Measurements from ENCODE around the gene PMIS2. TPM values are rescaled to one million over a fixed set of nuclear protein-coding genes. Genes with fewer than 3 reads are reported as not detected.
"Not testable (repeated sequence)": the region's sequence is repeated elsewhere in the genome, so short reads cannot be mapped to it uniquely, and the experiment has no call there.

Gene PMIS2
- total RNA-seq, 2 experiments from 2014 or later: not detected

GRCh38 chr19:35590875-35591274 lies 4.9 kb downstream of the PMIS2 start:
- Mint-ChIP-seq H3K27me3 (peaks cover 16% of the 10 kb centered on the region), H3K36me3 (no peaks in the 10 kb centered on the region), H3K27ac (no peak overlapping the region), H3K9me3 (no peaks in the 10 kb centered on the region), H3K4me3 (no peak overlapping the region), H3K4me1 (no peaks in the 10 kb centered on the region)
- POLR2A ChIA-PET: interaction anchor here (0.6 kb wide), 1 partner anchor 17 kb away, joined by 3 read pairs; no protein-coding TSS in a partner anchor
- DNase-seq (no peak), ATAC-seq (ENCODE audit: low read depth) (no peak)

- no peaks in the 10 kb centered on the region for H3K9me3 Mint-ChIP-seq
- H3K4me1 Mint-ChIP-seq: peaks cover 9% of the 10 kb centered on the region
- ATAC-seq (ENCODE audit: low read depth) (no peak), DNase-seq (no peak)
- H3K36me3 Mint-ChIP-seq: no peaks in the 10 kb centered on the region
- H3K27me3 Mint-ChIP-seq: peaks cover 10% of the 10 kb centered on the region
- H3K4me3 Mint-ChIP-seq: no peak overlapping the region
- no peak overlapping the region for H3K27ac Mint-ChIP-seq
- POLR2A ChIA-PET: no interaction called here
Observed at GRCh38 chr19:35592226-35592625, 6.3 kb downstream of the PMIS2 start.

GRCh38 chr19:35595026-35595425 lies 9.1 kb downstream of the PMIS2 start:
- H3K27me3 Mint-ChIP-seq: peaks cover 13% of the 10 kb centered on the region
- POLR2A ChIA-PET: interaction anchor here (0.6 kb wide), 1 partner anchor 40 kb away, joined by 6 read pairs; no protein-coding TSS in a partner anchor

GRCh38 chr19:35595928-35596327 lies 10.0 kb downstream of the PMIS2 start:
- DNase-seq (no peak), ATAC-seq (ENCODE audit: low read depth) (no peak)
- H3K27me3 Mint-ChIP-seq: peaks cover 16% of the 10 kb centered on the region
- no peak overlapping the region for H3K4me3 Mint-ChIP-seq
- peaks cover 9% of the 10 kb centered on the region for H3K4me1 Mint-ChIP-seq
- POLR2A ChIA-PET: no interaction called here
- H3K9me3 Mint-ChIP-seq: no peaks in the 10 kb centered on the region
- no peaks in the 10 kb centered on the region for H3K36me3 Mint-ChIP-seq
- no peak overlapping the region for H3K27ac Mint-ChIP-seq

More at GRCh38 chr19:35595026-35595425, 9.1 kb downstream of the PMIS2 start:
- not testable (repeated sequence) for H3K4me1 Mint-ChIP-seq; H3K4me3 Mint-ChIP-seq; H3K27ac Mint-ChIP-seq; DNase-seq; H3K9me3 Mint-ChIP-seq; H3K36me3 Mint-ChIP-seq; ATAC-seq (ENCODE audit: low read depth)

GRCh38 chr19:35596366-35596999 lies 10.5 kb downstream of the PMIS2 start:
- DNase-seq (no peak), ATAC-seq (ENCODE audit: low read depth) (peak; percentile 78)
- H3K27ac Mint-ChIP-seq: peak overlapping the region; percentile 21
- H3K27me3 Mint-ChIP-seq: peaks cover 17% of the 10 kb centered on the region
- H3K36me3 Mint-ChIP-seq: no peaks in the 10 kb centered on the region
- H3K4me3 Mint-ChIP-seq: peak overlapping the region; percentile 50
- POLR2A ChIA-PET: interaction anchor here (0.7 to 1.4 kb wide), 4 partner anchors 17 to 63 kb away, joined by 3 to 5 read pairs (median 5); partner anchors contain the start of gene HAUS5
- H3K4me1 Mint-ChIP-seq: peaks cover 9% of the 10 kb centered on the region
- no peaks in the 10 kb centered on the region for H3K9me3 Mint-ChIP-seq

- DNase-seq (no peak), ATAC-seq (ENCODE audit: low read depth) (no peak)
- no peak overlapping the region for H3K27ac Mint-ChIP-seq
- POLR2A ChIA-PET: interaction anchor here (1.1 kb wide), 1 partner anchor 42 kb away, joined by 4 read pairs; no protein-coding TSS in a partner anchor
- H3K4me3 Mint-ChIP-seq: no peak overlapping the region
- H3K36me3 Mint-ChIP-seq: no peaks in the 10 kb centered on the region
- peaks cover 16% of the 10 kb centered on the region for H3K27me3 Mint-ChIP-seq
- no peaks in the 10 kb centered on the region for H3K4me1 Mint-ChIP-seq
- no peaks in the 10 kb centered on the region for H3K9me3 Mint-ChIP-seq
Observed at GRCh38 chr19:35601971-35602370, 16.0 kb downstream of the PMIS2 start.

GRCh38 chr19:35604436-35604835 lies 18.5 kb downstream of the PMIS2 start:
- H3K27ac Mint-ChIP-seq; H3K36me3 Mint-ChIP-seq; ATAC-seq (ENCODE audit: low read depth); POLR2A ChIA-PET; H3K4me1 Mint-ChIP-seq; H3K4me3 Mint-ChIP-seq; DNase-seq: not testable (repeated sequence)
- H3K27me3 Mint-ChIP-seq: peaks cover 10% of the 10 kb centered on the region
- H3K9me3 Mint-ChIP-seq: peaks cover 10% of the 10 kb centered on the region

GRCh38 chr19:35607170-35607569 lies 21.2 kb downstream of the PMIS2 start:
- Mint-ChIP-seq H3K9me3 (peaks cover 10% of the 10 kb centered on the region), H3K4me1 (peaks cover 19% of the 10 kb centered on the region)
- H3K27ac Mint-ChIP-seq; H3K27me3 Mint-ChIP-seq; DNase-seq; H3K36me3 Mint-ChIP-seq; POLR2A ChIA-PET; ATAC-seq (ENCODE audit: low read depth); H3K4me3 Mint-ChIP-seq: not testable (repeated sequence)

GRCh38 chr19:35607661-35608060 lies 21.7 kb downstream of the PMIS2 start:
- no peak overlapping the region for H3K27ac Mint-ChIP-seq
- H3K4me3 Mint-ChIP-seq: no peak overlapping the region
- H3K9me3 Mint-ChIP-seq: peaks cover 10% of the 10 kb centered on the region
- POLR2A ChIA-PET: interaction anchor here (0.5 to 0.7 kb wide), 2 partner anchors 17 to 152 kb away, joined by 3 to 4 read pairs; no protein-coding TSS in a partner anchor
- DNase-seq (no peak), ATAC-seq (ENCODE audit: low read depth) (no peak)
- peaks cover 4% of the 10 kb centered on the region for H3K36me3 Mint-ChIP-seq
- peaks cover 21% of the 10 kb centered on the region for H3K4me1 Mint-ChIP-seq
- peaks cover 2% of the 10 kb centered on the region for H3K27me3 Mint-ChIP-seq

- no peak overlapping the region for H3K4me3 Mint-ChIP-seq
- peaks cover 4% of the 10 kb centered on the region for H3K36me3 Mint-ChIP-seq
- peaks cover 2% of the 10 kb centered on the region for H3K27me3 Mint-ChIP-seq
- POLR2A ChIA-PET: interaction anchor here (0.5 to 0.7 kb wide), 2 partner anchors 18 to 152 kb away, joined by 3 to 4 read pairs; no protein-coding TSS in a partner anchor
- peaks cover 21% of the 10 kb centered on the region for H3K4me1 Mint-ChIP-seq
- ATAC-seq (ENCODE audit: low read depth) (no peak), DNase-seq (no peak)
- H3K27ac Mint-ChIP-seq: peak overlapping the region; percentile 43
- H3K9me3 Mint-ChIP-seq: peaks cover 10% of the 10 kb centered on the region
Observed at GRCh38 chr19:35608251-35608650, 22.3 kb downstream of the PMIS2 start.

- Mint-ChIP-seq H3K9me3 (peaks cover 10% of the 10 kb centered on the region), H3K27me3 (no peaks in the 10 kb centered on the region), H3K36me3 (peaks cover 4% of the 10 kb centered on the region), H3K4me3 (peak overlapping the region; percentile 37), H3K4me1 (peaks cover 26% of the 10 kb centered on the region), H3K27ac (peak overlapping the region; percentile 74)
- POLR2A ChIA-PET: interaction anchor here (0.6 to 1.3 kb wide), 4 partner anchors 34 to 263 kb away, joined by 3 to 10 read pairs (median 3); partner anchors contain the start of genes COX6B1 and FFAR1
- DNase-seq: peak; percentile 49
- ATAC-seq (ENCODE audit: low read depth): peak; percentile 63
Observed at GRCh38 chr19:35609851-35610353, 23.9 kb downstream of the PMIS2 start.

GRCh38 chr19:35612224-35612558 lies 26.2 kb downstream of the PMIS2 start:
- Mint-ChIP-seq H3K36me3 (peaks cover 10% of the 10 kb centered on the region), H3K9me3 (peaks cover 8% of the 10 kb centered on the region), H3K4me3 (peak overlapping the region; percentile 87), H3K27ac (peak overlapping the region; percentile 91), H3K4me1 (peaks cover 29% of the 10 kb centered on the region), H3K27me3 (no peaks in the 10 kb centered on the region)
- ATAC-seq (ENCODE audit: low read depth): no peak
- POLR2A ChIA-PET: interaction anchor here (0.6 to 2.2 kb wide), 10 partner anchors 10 to 129 kb away, joined by 3 to 21 read pairs (median 4); partner anchors contain the start of gene COX6B1
- DNase-seq: no peak

GRCh38 chr19:35612559-35613321 lies 26.8 kb downstream of the PMIS2 start, which contains the start of gene HAUS5:
Gene HAUS5 (plus strand): TSS chr19:35612735. CDS start chr19:35612795, 60 bp downstream.
- Mint-ChIP-seq H3K4me3 (peak within 1 kb of the TSS; percentile 87), H3K9me3 (peaks cover 6% of the 10 kb centered on the region), H3K27ac (peak within 1 kb of the TSS; percentile 91), H3K27me3 (no peaks in the 10 kb centered on the region), H3K4me1 (peaks cover 29% of the 10 kb centered on the region), H3K36me3 (peaks cover 10% of the 10 kb centered on the region)
- peak; percentile 99 for DNase-seq
- POLR2A ChIA-PET: interaction anchor here (0.5 to 2.2 kb wide), 16 partner anchors 9 to 133 kb away, joined by 3 to 21 read pairs (median 4); partner anchors contain the start of genes COX6B1, PSENEN, RBM42 and U2AF1L4
- ATAC-seq (ENCODE audit: low read depth): peak; percentile 86

Measured in activated naive CD8-positive, alpha-beta T cell treated with anti-CD3 and anti-CD28 coated beads, Interleukin-2, amount 10 ng/mL, durations not matched to agents 7 days and 5 days (primary cell).